AG10803 (cell line): ENCODE data around the gene PRKCE.

Experiments
- DNase-seq: peaks from one replicate; pipeline ENCODE4 v3.0.0; 2010; ENCODE audit warnings: low read depth
- H3K4me3 ChIP-seq: 2 replicates; pipeline ENCODE4 v1.5.1; 2011; ENCODE audit warnings: mild to moderate bottlenecking, low read length, control low read depth
- TF ChIP-seq, protein P1 (sequence below): conservative IDR thresholded peaks from 2 replicates; pipeline ENCODE4 v1.5.1; 2011; ENCODE audit warnings: mild to moderate bottlenecking, low read length, control low read depth, inconsistent platforms

The PRKCE gene

DNA sequence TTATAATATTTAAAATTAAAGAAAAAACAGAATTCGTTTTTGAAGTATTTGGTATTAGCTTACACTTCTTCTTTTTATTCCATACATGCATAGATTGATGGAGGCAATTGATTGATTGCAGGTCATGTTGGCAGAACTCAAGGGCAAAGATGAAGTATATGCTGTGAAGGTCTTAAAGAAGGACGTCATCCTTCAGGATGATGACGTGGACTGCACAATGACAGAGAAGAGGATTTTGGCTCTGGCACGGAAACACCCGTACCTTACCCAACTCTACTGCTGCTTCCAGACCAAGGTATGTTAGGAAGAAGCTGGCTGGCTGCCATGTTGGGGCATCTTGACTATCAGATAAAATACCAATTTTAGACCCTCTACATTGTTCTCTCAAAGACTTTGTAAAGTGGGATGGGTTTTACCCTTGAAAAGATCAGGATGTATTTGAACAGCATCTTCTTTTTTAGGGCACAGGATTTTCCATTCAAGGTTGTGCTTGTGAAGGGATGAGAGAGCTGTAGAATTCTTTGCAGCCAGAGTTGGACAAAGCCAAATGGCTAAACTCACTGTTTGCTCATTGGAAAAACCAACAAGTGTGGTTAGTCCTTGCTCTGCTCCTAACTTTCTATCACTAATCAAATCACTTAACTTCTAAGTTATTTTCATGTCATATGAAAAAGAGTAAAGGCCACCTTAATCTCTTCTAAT lies 358.9 kb downstream of the PRKCE start:
- DNase-seq = no peak
- H3K4me3 ChIP-seq = no peak overlapping the region
- TF ChIP-seq, protein P1, sequence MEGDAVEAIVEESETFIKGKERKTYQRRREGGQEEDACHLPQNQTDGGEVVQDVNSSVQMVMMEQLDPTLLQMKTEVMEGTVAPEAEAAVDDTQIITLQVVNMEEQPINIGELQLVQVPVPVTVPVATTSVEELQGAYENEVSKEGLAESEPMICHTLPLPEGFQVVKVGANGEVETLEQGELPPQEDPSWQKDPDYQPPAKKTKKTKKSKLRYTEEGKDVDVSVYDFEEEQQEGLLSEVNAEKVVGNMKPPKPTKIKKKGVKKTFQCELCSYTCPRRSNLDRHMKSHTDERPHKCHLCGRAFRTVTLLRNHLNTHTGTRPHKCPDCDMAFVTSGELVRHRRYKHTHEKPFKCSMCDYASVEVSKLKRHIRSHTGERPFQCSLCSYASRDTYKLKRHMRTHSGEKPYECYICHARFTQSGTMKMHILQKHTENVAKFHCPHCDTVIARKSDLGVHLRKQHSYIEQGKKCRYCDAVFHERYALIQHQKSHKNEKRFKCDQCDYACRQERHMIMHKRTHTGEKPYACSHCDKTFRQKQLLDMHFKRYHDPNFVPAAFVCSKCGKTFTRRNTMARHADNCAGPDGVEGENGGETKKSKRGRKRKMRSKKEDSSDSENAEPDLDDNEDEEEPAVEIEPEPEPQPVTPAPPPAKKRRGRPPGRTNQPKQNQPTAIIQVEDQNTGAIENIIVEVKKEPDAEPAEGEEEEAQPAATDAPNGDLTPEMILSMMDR = no peak

DNA sequence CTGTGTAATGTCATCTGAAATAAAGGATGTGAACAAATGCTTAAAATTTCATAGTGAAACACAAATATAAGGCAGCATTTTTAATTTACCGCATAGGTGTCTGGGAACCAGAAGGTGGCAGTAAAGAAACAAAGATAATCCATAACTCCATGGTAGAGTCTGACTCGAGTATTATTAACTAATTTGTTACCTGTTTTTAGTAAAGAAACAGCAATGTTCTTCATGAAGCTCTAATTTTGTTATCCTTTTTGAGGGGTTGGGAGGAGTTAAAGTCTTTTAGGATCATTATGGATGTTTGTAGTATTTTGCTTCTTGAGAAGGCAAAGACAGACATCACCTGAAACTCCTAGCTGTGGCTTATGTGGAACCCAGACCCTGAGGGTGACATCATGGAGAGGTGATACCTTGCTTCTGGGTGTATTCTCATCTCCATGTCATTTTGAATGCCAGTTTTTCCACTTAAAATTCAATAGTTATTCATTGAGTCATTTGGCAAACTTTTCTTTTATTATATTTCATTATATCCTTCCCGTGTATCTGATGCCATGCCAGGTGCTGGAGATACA lies 359.5 kb downstream of the PRKCE start:
- peak; percentile 62 for DNase-seq
- TF ChIP-seq, protein P1 = peak; percentile 77
- H3K4me3 ChIP-seq = no peak overlapping the region

DNA sequence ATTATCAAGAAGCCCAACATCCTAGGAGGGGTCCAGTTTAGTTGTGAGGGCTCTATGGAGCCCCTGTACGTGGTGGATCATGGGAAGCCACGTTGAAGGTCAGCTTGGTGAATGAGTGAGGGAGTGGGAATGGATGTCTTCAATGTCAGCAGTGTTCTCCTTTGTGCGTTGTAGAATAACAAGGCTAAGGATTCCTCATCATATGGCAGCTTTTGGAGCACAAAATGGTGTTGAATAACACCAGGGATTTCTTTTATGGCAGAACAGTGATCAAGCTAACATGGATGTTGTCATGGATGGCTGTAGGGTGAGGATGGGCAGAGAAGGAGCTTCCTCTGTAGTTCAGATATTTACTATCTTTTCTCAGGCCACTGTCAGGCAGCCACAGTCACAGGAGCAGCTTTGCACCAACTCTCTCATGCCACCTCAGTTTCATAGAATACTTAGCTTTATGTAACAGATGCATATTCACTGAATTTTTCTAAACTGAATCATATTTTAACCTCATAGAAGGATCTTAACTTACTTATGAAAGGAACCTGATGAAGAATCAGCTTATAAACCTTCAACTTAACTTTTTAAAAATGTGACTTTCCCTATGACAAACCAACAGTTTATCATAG lies 361.3 kb downstream of the PRKCE start:
- no peak overlapping the region for H3K4me3 ChIP-seq
- TF ChIP-seq, protein P1 = no peak
- DNase-seq = no peak

DNA sequence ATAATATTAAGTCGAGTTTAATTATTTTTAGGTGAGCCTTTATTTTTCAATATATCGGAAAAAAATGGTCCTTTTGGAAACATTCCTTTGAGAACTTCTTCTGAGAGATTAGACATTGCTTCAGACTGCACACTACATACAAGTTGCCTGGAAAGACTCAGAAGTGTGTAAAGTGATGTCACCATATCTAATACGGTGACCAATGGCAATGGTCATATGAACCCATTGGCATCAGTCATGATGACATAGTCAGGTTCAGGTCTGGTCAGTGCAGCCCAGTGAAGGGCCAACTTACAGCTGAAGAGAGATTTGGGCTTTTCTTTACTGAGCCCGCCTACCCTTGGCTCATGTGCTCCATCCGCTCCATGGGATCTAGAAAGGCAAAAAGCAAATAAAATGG lies 362.3 kb downstream of the PRKCE start:
- no peak overlapping the region for H3K4me3 ChIP-seq
- DNase-seq = no peak
- TF ChIP-seq, protein P1 = no peak

DNA sequence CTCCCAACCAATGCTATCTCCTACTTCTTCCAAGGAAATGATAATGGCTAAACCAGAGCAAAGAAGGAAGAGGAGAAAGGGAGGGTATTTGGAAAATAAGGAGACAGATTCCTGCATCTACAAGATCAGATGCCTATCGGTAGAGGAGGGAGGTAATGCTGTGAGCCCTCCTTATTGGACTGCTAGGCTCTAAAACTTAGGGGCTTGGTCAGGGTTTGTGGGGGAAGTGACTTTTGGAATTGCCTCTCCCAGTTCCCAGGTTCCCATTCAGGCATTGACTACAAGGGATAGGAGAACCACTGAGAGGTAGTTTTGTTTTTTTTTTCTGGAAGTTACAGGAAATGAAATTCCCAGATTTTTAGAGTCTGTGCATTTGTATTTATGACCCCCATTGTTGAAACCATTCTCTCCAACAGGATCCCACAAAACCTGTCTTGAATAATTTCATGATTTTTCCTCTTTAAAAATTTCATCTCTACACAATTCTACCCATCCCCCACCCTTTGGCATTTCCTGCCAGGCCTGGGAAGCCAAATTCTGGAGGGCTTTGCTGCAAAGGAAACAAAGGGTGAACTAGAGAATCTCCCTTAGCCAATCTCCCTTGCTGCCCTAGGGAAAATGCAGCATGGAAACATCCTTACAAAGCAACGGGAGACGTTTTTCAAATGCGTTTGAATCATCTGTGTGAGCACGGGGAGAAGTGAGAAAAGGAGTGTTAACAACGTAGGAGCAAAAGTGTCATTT lies 363.6 kb downstream of the PRKCE start:
- peak; percentile 68 for DNase-seq
- H3K4me3 ChIP-seq = no peak overlapping the region
- TF ChIP-seq, protein P1 = no peak

DNA sequence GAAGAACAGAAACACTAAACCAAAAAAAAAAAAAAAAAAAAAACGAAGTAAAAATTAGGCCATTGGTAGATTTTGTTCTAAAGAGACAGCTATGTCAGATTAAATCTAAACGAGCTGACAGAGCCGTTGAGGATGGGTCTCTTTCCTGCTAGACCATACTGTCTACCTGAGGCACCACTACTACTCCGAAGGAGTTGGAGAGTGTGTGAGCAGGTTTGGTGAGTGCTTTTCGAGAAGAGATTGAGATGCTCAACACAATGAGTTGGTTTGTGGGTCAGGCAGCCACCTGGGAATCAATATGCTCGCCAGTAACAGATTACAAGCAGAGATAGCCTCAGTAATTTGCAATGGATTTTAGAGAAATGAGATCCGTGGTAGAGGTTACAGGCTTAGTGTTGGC lies 364.2 kb downstream of the PRKCE start:
- DNase-seq = no peak
- TF ChIP-seq, protein P1 = no peak
- no peak overlapping the region for H3K4me3 ChIP-seq
